HuH-7 (cell line): ENCODE measurements around the gene MARCHF3.
"Not testable (repeated sequence)": the region's sequence is repeated elsewhere in the genome, so short reads cannot be mapped to it uniquely, and the experiment has no call there.

Experiments
- DNase-seq: peaks from one replicate; pipeline ENCODE4 v3.0.0; 2011; ENCODE audit warnings: low spot score

The MARCHF3 gene

GRCh38 chr5:126954981-126955380 lies 75.4 kb downstream of the MARCHF3 start:
- no peak for DNase-seq

- no peak for DNase-seq
Observed at GRCh38 chr5:126953640-126954039, 76.7 kb downstream of the MARCHF3 start.

GRCh38 chr5:126949475-126949874 lies 80.9 kb downstream of the MARCHF3 start:
- DNase-seq, result no peak

- no peak for DNase-seq
Observed at GRCh38 chr5:126948453-126948852, 81.9 kb downstream of the MARCHF3 start.

- no peak for DNase-seq
Observed at GRCh38 chr5:126948011-126948355, 82.4 kb downstream of the MARCHF3 start.

GRCh38 chr5:126947146-126948010 lies 83.0 kb downstream of the MARCHF3 start:
- no peak for DNase-seq

- DNase-seq, result not testable (repeated sequence)
Observed at GRCh38 chr5:126942908-126943307, 87.5 kb downstream of the MARCHF3 start.

- DNase-seq, result no peak
Observed at GRCh38 chr5:126941403-126941802, 89.0 kb downstream of the MARCHF3 start.

- no peak for DNase-seq
Observed at GRCh38 chr5:126939887-126940286, 90.5 kb downstream of the MARCHF3 start.

GRCh38 chr5:126938466-126938865 lies 91.9 kb downstream of the MARCHF3 start:
- DNase-seq, result no peak

- DNase-seq, result no peak
Observed at GRCh38 chr5:126937771-126938170, 92.6 kb downstream of the MARCHF3 start.

GRCh38 chr5:126936775-126937418 lies 93.5 kb downstream of the MARCHF3 start:
- DNase-seq, result no peak

- no peak for DNase-seq
Observed at GRCh38 chr5:126931963-126932660, 98.2 kb downstream of the MARCHF3 start.

- DNase-seq, result no peak
Observed at GRCh38 chr5:126928041-126928440, 102.3 kb downstream of the MARCHF3 start.

- no peak for DNase-seq
Observed at GRCh38 chr5:126927429-126927828, 102.9 kb downstream of the MARCHF3 start.

- no peak for DNase-seq
Observed at GRCh38 chr5:126926187-126926586, 104.2 kb downstream of the MARCHF3 start.

- DNase-seq, result no peak
Observed at GRCh38 chr5:126925482-126925881, 104.9 kb downstream of the MARCHF3 start.

- no peak for DNase-seq
Observed at GRCh38 chr5:126924331-126925033, 105.9 kb downstream of the MARCHF3 start.

- no peak for DNase-seq
Observed at GRCh38 chr5:126921241-126922091, 108.9 kb downstream of the MARCHF3 start.

GRCh38 chr5:126920291-126920690 lies 110.1 kb downstream of the MARCHF3 start:
- DNase-seq, result no peak

GRCh38 chr5:126919566-126919965 lies 110.8 kb downstream of the MARCHF3 start:
- DNase-seq, result no peak
